Activated CD4-positive, alpha-beta T cell treated with anti-CD3 and anti-CD28 coated beads for 1 hour (primary cell): ENCODE results near the gene FCGR1A.
"Not testable (repeated sequence)": the region's sequence is repeated elsewhere in the genome, so short reads cannot be mapped to it uniquely, and the experiment has no call there.

Experiments
- DNase-seq: peaks from one replicate; pipeline ENCODE4 v3.0.0-alpha.2; 2020

The FCGR1A gene

DNA sequence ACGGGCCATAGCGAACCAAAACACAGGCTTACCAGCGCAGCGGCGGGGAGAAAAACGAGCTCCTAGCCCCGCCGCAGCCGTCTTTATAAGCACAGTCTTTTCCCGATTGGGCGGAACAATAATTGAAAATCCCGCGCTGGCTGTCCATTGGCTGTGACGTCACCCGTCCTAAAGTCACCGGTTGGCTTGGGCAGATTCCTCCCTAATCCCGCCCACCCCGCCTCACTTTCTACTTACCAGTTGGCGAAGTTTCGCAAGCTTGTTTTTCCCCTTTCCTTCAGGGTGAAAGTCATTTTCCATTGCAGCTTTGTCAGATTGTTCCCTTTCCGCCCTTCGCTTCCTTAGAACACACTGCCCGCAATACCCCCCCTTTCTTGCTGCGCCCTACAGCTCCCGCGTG, 58.7 kb downstream of the FCGR1A start:
- not testable (repeated sequence) for DNase-seq
